SK-N-SH (cell line): ENCODE measurements around the gene UGT1A10.

Experiments
- CTCF ChIP-seq: fragments of 200-600 bp; sonication (generic); IDR thresholded peaks from 2 replicates; pipeline ENCODE4 v1.6.1; 2017; ENCODE audit warnings: antibody characterized with exemption, mild to moderate bottlenecking, moderate library complexity
- ELF1 ChIP-seq: IDR thresholded peaks from 2 replicates; pipeline ENCODE4 v1.4.0; 2012
- EZH2phosphoT487 ChIP-seq: fragments of 200-600 bp; sonication (generic); IDR thresholded peaks from 2 replicates; pipeline ENCODE4 v1.6.1; 2017; ENCODE audit warnings: low read depth, mixed run types, mild to moderate bottlenecking, antibody characterized with exemption, moderate library complexity, borderline replicate concordance
- FOXM1 ChIP-seq: IDR thresholded peaks from 2 replicates; pipeline ENCODE4 v1.4.0; 2012; ENCODE audit warnings: low read depth, mild to moderate bottlenecking
- GABPA ChIP-seq: IDR thresholded peaks from 2 replicates; pipeline ENCODE4 v1.4.0; 2012; ENCODE audit warnings: low read depth, mild to moderate bottlenecking
- MAX ChIP-seq: IDR thresholded peaks from 2 replicates; pipeline ENCODE4 v1.4.0; 2012; ENCODE audit warnings: low read depth
- NRF1 ChIP-seq: IDR thresholded peaks from 2 replicates; pipeline ENCODE4 v1.6.1; 2012; ENCODE audit warnings: low read depth, mild to moderate bottlenecking, low read length
- POLR2AphosphoS5 ChIP-seq: IDR thresholded peaks from 2 replicates; pipeline ENCODE4 v1.6.1; 2012; ENCODE audit warnings: low read depth, low read length
- REST ChIP-seq: IDR thresholded peaks from 2 replicates; pipeline ENCODE4 v1.6.1; 2012; ENCODE audit warnings: mild to moderate bottlenecking, low read depth, low read length, moderate library complexity
- TAF1 ChIP-seq: IDR thresholded peaks from 2 replicates; pipeline ENCODE4 v1.6.1; 2012; ENCODE audit warnings: low read depth, mild to moderate bottlenecking, low read length, moderate library complexity, borderline replicate concordance

- TF ChIP-seq CTCF (no peak), GABPA (no peak), MAX (no peak), REST (no peak), POLR2AphosphoS5 (no peak), EZH2phosphoT487 (no peak), ELF1 (no peak), NRF1 (no peak), FOXM1 (no peak), TAF1 (no peak)
These were observed 45.4 kb downstream of the UGT1A10 start, which contains the start of gene UGT1A7 for GRCh38 chr2:233681521-233682099.
